NOMO-1 (cell line): ENCODE measurements around the gene SPATC1L.
"Not testable (repeated sequence)": the region's sequence is repeated elsewhere in the genome, so short reads cannot be mapped to it uniquely, and the experiment has no call there.

Experiments used
- DNase-seq, 2 experiments: peaks; one replicate each; lab custom pipeline; 2025; ENCODE audit not compliant: unreplicated experiment in 2 of 2; lab: John Stamatoyannopoulos, UW

The SPATC1L gene

GRCh38 chr21:46184625-46185555 lies 631 bp upstream of the SPATC1L start:
- DNase-seq: peak; percentile 76 to 77

DNA sequence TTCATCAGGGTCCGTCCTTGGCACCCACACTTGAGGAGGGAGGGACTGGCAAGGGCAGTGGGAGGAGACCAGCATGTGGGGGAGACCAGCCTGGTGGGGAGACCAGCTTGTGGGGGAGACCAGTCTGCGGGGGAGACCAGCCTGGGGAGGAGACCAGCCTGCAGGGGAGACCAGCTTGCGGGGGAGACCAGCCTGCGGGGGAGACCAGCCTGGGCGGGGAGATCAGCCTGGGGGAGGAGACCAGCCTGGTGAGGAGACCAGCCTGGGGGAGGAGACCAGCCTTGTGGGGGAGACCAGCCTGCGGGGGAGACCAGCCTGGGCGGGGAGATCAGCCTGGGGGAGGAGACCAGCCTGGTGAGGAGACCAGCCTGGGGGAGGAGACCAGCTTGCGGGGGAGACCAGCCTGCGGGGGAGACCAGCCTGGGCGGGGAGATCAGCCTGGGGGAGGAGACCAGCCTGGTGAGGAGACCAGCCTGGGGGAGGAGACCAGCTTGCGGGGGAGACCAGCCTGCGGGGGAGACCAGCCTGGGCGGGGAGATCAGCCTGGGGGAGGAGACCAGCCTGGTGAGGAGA lies 836 bp downstream of the SPATC1L start:
- DNase-seq: not testable (repeated sequence)

DNA sequence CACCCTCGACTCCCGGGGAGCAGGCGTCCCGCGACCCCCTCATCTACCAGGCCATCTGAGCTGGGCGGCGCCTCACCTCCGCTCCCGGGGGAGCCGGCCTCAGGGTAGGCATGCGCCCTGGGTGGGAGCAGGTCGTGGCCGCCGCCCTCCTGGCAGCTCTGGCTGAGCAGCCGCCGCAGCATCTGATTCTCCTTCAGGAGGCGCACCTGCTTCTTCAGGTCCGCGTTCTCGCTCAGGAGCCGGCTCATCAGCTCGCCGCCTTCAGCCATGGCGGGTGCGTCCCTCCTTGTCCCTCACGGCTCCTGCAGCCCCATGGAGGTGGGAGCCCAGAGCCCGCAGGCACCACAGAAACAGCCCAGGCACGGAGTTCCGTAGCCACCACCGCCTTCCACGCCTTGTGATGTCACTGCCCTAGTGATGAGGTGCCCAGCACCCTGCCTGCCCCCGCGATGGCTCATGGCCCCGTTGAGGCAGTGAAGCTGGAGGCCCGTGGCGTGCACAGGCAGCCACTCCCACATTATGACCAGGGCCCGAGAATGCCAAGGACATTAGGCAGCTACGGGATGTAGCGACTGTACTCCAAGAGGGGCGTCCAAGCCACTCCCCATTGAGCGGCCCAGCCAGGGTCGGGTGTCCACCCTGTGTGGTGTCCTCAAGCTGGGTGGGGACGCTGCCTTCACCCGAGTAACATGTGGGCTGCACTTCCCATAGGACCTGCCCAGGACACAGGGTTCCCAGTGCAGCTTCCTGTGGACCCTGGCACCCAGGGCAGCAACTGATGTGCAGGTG lies 1.5 kb downstream of the SPATC1L start:
- DNase-seq: no peak

DNA sequence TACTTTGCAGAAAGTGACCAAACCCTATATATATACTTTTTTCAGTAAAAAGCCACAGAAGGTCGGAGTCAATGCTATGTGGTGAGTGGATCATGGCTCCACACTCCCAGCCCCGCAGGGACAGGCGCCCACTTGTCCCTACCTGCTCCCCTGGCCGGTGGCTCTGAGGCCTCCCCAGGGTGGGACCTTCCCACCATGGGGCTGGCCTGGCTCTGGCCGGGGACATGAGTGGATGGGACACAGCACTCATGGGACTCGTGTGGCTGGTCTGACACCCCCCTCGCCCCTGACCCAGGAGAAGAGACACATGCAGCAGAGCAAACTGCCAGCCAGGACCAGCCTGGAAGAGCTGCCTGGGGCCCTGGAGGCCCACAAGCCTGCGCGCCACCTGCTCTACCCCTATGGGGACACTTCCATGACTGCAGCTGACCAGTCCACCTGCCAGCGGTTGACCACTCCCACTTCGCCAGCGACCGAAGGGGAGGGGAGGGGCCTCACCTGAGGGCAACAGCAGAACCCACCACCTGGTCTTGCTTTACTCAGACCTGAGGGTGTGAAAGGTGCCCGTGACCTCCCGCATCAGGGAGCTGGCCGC lies 2.2 kb downstream of the SPATC1L start:
- no peak for DNase-seq

- no peak for DNase-seq
These were observed 2.8 kb downstream of the SPATC1L start for GRCh38 chr21:46181436-46181835.

DNA sequence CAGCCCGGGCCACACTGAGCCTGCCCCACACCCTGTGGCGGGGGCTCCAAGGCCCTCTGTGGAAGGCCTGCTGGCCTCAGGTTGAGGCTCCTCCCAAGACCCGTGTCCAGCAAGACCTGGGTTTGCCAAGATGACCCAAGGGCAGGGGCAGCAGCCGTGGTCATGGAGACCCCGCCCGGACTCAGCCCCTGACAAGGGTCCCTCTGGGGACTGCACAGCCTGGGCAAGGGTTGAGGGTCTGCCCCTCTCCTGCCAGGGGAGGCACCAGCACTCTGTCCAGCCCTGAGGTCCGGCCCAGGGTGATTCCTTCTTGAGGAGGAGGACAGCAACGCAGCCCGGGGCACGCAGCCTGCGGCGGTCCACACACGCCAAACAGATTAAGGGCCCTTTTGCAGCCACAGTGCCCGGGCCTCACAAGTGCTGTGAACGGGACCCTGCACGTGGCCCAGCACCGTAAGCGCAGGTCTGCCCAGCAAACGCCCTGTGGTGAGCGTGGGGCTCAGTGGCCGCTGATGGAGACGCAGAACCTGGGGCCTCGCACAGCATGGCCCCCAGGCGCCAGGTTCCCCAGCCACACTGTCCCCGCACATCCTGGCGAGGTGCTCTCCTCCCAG lies 3.4 kb downstream of the SPATC1L start:
- DNase-seq: no peak

DNA sequence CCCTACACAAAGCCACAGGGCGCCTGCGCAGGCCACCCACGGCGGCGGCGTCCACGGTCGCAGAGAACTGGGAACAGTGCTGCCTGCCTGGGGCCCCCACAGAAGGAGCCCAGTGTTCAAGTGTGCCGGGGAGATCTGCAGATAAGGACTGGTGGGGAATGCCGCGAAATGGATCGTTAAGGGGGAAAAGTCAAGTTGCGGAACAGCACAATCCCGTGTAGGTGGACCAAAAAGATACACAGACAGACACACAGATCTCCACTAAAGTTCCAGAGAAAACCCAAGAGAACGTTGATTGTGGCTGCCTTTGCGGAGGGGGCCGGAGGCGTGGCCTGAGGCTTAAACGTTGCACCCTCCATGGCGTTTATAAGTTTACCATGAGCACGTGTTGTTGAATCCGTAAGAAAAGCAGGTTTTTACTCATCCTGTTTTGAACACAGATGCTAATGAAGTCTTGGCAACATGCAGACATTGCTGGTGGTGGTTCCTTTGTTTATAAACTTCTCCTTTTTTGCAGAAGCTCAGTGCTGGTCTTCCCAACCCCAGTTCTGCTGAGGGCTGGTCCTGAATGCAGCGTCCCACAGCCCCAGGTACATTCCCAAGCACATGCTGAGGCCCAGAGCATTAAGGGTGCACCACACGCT lies 4.1 kb downstream of the SPATC1L start:
- DNase-seq: peak in 1 of 2 experiments; percentile 0

DNA sequence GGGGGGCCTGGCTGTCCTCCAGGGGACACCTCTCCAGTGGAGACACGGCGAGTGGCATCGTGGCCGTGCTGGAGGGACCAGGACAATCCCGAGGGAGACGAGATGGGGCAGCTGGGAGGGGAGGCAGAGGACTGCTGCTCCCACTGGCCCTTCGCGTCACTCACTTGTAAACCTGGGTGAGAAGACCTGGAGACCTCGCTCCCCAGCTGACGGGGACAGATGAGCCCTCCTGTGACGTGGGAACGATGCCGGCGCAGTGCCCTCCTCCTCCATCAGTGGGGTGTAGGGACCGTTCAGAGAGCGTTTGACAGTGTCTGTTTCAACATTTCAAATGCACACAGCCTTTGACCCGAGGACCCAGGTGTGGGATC lies 4.6 kb downstream of the SPATC1L start:
- DNase-seq: no peak

- no peak for DNase-seq
These were observed 5.3 kb downstream of the SPATC1L start for GRCh38 chr21:46178961-46179360.

GRCh38 chr21:46176443-46177129 lies 7.7 kb downstream of the SPATC1L start:
- DNase-seq: not testable (repeated sequence)

DNA sequence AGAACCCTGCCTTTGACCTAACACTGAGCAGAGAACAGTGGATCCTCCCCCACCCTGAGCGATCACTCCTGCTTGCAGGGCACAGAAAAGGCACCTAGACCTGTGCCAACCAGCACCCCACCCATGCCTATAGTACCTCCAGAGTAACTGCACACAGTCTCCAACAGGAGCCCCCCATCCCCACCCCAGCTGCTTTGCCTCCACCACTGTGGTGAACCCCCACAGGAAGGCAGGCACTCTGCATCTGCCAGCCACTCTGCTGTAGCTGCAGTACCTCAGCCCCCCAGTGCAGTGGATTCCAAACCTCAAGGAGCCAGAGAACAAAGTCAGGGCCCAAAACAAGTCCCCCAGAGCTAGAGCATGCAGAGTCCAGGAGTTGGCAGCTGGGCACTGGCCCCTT lies 10.7 kb downstream of the SPATC1L start:
- no peak for DNase-seq

GRCh38 chr21:46172863-46173528 lies 11.3 kb downstream of the SPATC1L start:
- no peak for DNase-seq

GRCh38 chr21:46171996-46172862 lies 12.0 kb downstream of the SPATC1L start:
- DNase-seq: no peak

GRCh38 chr21:46171585-46171984 lies 12.7 kb downstream of the SPATC1L start:
- DNase-seq: no peak

DNA sequence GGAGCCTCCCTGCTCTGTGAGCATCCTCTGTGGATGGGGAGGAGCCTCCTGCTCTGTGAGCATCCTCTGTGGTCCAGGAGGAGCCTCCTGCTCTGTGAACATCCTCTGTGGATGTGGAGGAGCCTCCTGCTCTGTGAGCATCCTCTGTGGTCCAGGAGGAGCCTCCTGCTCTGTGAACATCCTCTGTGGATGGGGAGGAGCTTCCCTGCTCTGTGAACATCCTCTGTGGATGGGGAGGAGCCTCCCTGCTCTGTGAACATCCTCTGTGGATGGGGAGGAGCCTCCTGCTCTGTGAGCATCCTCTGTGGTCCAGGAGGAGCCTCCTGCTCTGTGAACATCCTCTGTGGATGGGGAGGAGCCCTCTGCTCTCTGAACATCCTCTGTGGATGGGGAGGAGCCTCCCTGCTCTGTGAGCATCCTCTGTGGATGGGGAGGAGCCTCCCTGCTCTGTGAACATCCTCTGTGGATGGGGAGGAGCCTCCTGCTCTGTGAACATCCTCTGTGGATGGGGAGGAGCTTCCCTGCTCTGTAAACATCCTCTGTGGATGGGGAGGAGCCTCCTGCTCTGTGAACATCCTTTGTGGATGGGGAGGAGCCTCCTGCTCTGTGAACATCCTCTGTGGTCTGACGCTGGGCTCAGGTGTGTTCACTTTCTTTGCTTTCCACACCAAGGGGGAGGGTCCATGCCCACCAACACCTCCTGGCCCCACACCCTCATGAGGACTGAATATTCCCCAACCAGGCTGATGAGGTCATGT lies 13.6 kb downstream of the SPATC1L start:
- not testable (repeated sequence) for DNase-seq

GRCh38 chr21:46168659-46169386 lies 15.4 kb downstream of the SPATC1L start:
- no peak for DNase-seq

DNA sequence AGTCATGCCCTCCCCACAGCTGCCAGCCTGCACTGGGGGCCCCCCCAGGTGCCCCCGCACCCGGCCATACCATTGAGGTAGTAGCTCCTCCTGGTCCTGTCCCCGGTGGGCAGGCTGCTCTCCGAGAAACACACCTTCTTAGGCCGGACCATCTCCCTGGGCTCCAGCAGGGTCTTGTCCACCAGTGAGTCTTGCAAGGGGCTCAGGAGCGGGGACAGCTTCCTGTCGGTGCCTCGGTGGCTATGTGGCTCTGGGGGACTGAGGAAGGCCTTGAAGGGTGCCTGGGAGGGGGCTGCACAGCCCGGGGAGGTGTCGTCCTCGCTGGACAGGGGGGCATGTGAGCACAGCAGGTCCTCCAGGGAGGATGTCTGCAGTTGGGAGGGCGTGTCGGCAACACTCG lies 16.0 kb downstream of the SPATC1L start:
- no peak for DNase-seq
